ENCODE results near the gene GALNS. TPM values are rescaled to one million over a fixed set of nuclear protein-coding genes. Genes with fewer than 3 reads are reported as not detected.

The GALNS gene
- total RNA-seq, 2 experiments from 2014 or later: 30.8 to 38.8 TPM

GRCh38 chr16:88875703-88876234 lies 19.0 kb upstream of the GALNS start:
- Mint-ChIP-seq H3K4me3 (no peak overlapping the region), H3K4me1 (no peaks in the 10 kb centered on the region), H3K27ac (no peak overlapping the region), H3K27me3 (peaks cover 6% of the 10 kb centered on the region), H3K9me3 (ENCODE audit: low read depth) (no peaks in the 10 kb centered on the region), H3K36me3 (no peaks in the 10 kb centered on the region)
- ATAC-seq: no peak
- CTCF ChIA-PET: interaction anchor here (1.2 kb wide), 1 partner anchor 18 kb away, joined by 7 read pairs; the partner anchor contains the start of genes GALNS and TRAPPC2L
- DNase-seq: no peak

- peaks cover 9% of the 10 kb centered on the region for H3K27me3 Mint-ChIP-seq
- no peak for DNase-seq
Observed at GRCh38 chr16:88874938-88875599, 18.3 kb upstream of the GALNS start.

GRCh38 chr16:88872650-88873331 lies 16.0 kb upstream of the GALNS start:
- ATAC-seq (no peak), DNase-seq (no peak)
- Mint-ChIP-seq H3K36me3 (no peaks in the 10 kb centered on the region), H3K4me1 (no peaks in the 10 kb centered on the region), H3K27ac (no peak overlapping the region), H3K27me3 (peaks cover 16% of the 10 kb centered on the region), H3K4me3 (no peak overlapping the region), H3K9me3 (ENCODE audit: low read depth) (no peaks in the 10 kb centered on the region)
- CTCF ChIA-PET: no interaction called here

More at GRCh38 chr16:88874938-88875599, 18.3 kb upstream of the GALNS start:
- CTCF ChIA-PET: no interaction called here
- no peaks in the 10 kb centered on the region for H3K4me1 Mint-ChIP-seq
- no peak overlapping the region for H3K4me3 Mint-ChIP-seq
- no peak overlapping the region for H3K27ac Mint-ChIP-seq
- no peaks in the 10 kb centered on the region for H3K36me3 Mint-ChIP-seq
- ATAC-seq: no peak
- no peaks in the 10 kb centered on the region for H3K9me3 Mint-ChIP-seq (ENCODE audit: low read depth)

- peaks cover 16% of the 10 kb centered on the region for H3K27me3 Mint-ChIP-seq
- no peak overlapping the region for H3K27ac Mint-ChIP-seq
- CTCF ChIA-PET: no interaction called here
- no peaks in the 10 kb centered on the region for H3K9me3 Mint-ChIP-seq (ENCODE audit: low read depth)
- no peak for DNase-seq
- H3K4me3 Mint-ChIP-seq: no peak overlapping the region
- H3K36me3 Mint-ChIP-seq: no peaks in the 10 kb centered on the region
- H3K4me1 Mint-ChIP-seq: no peaks in the 10 kb centered on the region
- ATAC-seq: no peak
Observed at GRCh38 chr16:88871730-88872416, 15.1 kb upstream of the GALNS start.

GRCh38 chr16:88871349-88871702 lies 14.6 kb upstream of the GALNS start:
- no peak overlapping the region for H3K27ac Mint-ChIP-seq
- H3K4me3 Mint-ChIP-seq: no peak overlapping the region
- no peak for ATAC-seq
- CTCF ChIA-PET: no interaction called here
- H3K36me3 Mint-ChIP-seq: no peaks in the 10 kb centered on the region
- H3K27me3 Mint-ChIP-seq: peaks cover 16% of the 10 kb centered on the region
- no peaks in the 10 kb centered on the region for H3K9me3 Mint-ChIP-seq (ENCODE audit: low read depth)
- H3K4me1 Mint-ChIP-seq: no peaks in the 10 kb centered on the region
- DNase-seq: no peak

- Mint-ChIP-seq H3K36me3 (no peaks in the 10 kb centered on the region), H3K27me3 (peaks cover 16% of the 10 kb centered on the region), H3K4me1 (no peaks in the 10 kb centered on the region), H3K4me3 (no peak overlapping the region), H3K9me3 (ENCODE audit: low read depth) (no peaks in the 10 kb centered on the region), H3K27ac (no peak overlapping the region)
- ATAC-seq: no peak
- DNase-seq: no peak
- CTCF ChIA-PET: no interaction called here
Observed at GRCh38 chr16:88870608-88871348, 14.0 kb upstream of the GALNS start.

GRCh38 chr16:88869673-88869980 lies 12.9 kb upstream of the GALNS start:
- Mint-ChIP-seq H3K36me3 (no peaks in the 10 kb centered on the region), H3K9me3 (ENCODE audit: low read depth) (no peaks in the 10 kb centered on the region), H3K27ac (no peak overlapping the region), H3K27me3 (peaks cover 16% of the 10 kb centered on the region), H3K4me3 (no peak overlapping the region), H3K4me1 (no peaks in the 10 kb centered on the region)
- CTCF ChIA-PET: no interaction called here
- ATAC-seq: no peak
- no peak for DNase-seq

GRCh38 chr16:88868974-88869672 lies 12.4 kb upstream of the GALNS start:
- no peak overlapping the region for H3K4me3 Mint-ChIP-seq
- CTCF ChIA-PET: no interaction called here
- DNase-seq (no peak), ATAC-seq (no peak)
- no peaks in the 10 kb centered on the region for H3K9me3 Mint-ChIP-seq (ENCODE audit: low read depth)
- H3K36me3 Mint-ChIP-seq: no peaks in the 10 kb centered on the region
- no peak overlapping the region for H3K27ac Mint-ChIP-seq
- peaks cover 16% of the 10 kb centered on the region for H3K27me3 Mint-ChIP-seq
- H3K4me1 Mint-ChIP-seq: no peaks in the 10 kb centered on the region

GRCh38 chr16:88867581-88868246 lies 11.0 kb upstream of the GALNS start:
- Mint-ChIP-seq H3K4me1 (no peaks in the 10 kb centered on the region), H3K9me3 (ENCODE audit: low read depth) (no peaks in the 10 kb centered on the region), H3K27me3 (peaks cover 16% of the 10 kb centered on the region), H3K36me3 (no peaks in the 10 kb centered on the region), H3K27ac (no peak overlapping the region), H3K4me3 (no peak overlapping the region)
- CTCF ChIA-PET: no interaction called here
- ATAC-seq (no peak), DNase-seq (no peak)

- DNase-seq (no peak), ATAC-seq (no peak)
- H3K27ac Mint-ChIP-seq: no peak within 1 kb of the TSS
- H3K9me3 Mint-ChIP-seq (ENCODE audit: low read depth): no peaks in the 10 kb centered on the region
- no peaks in the 10 kb centered on the region for H3K4me1 Mint-ChIP-seq
- H3K36me3 Mint-ChIP-seq: no peaks in the 10 kb centered on the region
- CTCF ChIA-PET: interaction anchor here (1.1 kb wide), 1 partner anchor 8 kb away, joined by 3 read pairs; no protein-coding TSS in a partner anchor
- H3K4me3 Mint-ChIP-seq: no peak within 1 kb of the TSS
- peaks cover 14% of the 10 kb centered on the region for H3K27me3 Mint-ChIP-seq
Observed at GRCh38 chr16:88866151-88866920, 9.6 kb upstream of the GALNS start, which contains the start of gene PABPN1L. Gene PABPN1L, minus strand, starts transcription at chr16:88866660. Its CDS starts 54 bp downstream, at chr16:88866606.

GRCh38 chr16:88865742-88866141 lies 9.0 kb upstream of the GALNS start:
- no peak overlapping the region for H3K4me3 Mint-ChIP-seq
- no peaks in the 10 kb centered on the region for H3K4me1 Mint-ChIP-seq
- CTCF ChIA-PET: interaction anchor here (1.1 kb wide), 1 partner anchor 8 kb away, joined by 3 read pairs; no protein-coding TSS in a partner anchor
- no peak for DNase-seq
- no peak overlapping the region for H3K27ac Mint-ChIP-seq
- no peaks in the 10 kb centered on the region for H3K36me3 Mint-ChIP-seq
- no peaks in the 10 kb centered on the region for H3K9me3 Mint-ChIP-seq (ENCODE audit: low read depth)
- no peak for ATAC-seq
- H3K27me3 Mint-ChIP-seq: peaks cover 10% of the 10 kb centered on the region

- ATAC-seq (no peak), DNase-seq (no peak)
- H3K4me3 Mint-ChIP-seq: no peak overlapping the region
- peaks cover 7% of the 10 kb centered on the region for H3K27me3 Mint-ChIP-seq
- H3K36me3 Mint-ChIP-seq: no peaks in the 10 kb centered on the region
- no peaks in the 10 kb centered on the region for H3K4me1 Mint-ChIP-seq
- H3K27ac Mint-ChIP-seq: no peak overlapping the region
- CTCF ChIA-PET: no interaction called here
- no peaks in the 10 kb centered on the region for H3K9me3 Mint-ChIP-seq (ENCODE audit: low read depth)
Observed at GRCh38 chr16:88865310-88865709, 8.6 kb upstream of the GALNS start.
